ENCODE data around the gene SURF1. TPM values are rescaled to one million over a fixed set of nuclear protein-coding genes. Genes with fewer than 3 reads are reported as not detected.

Gene SURF1
- total RNA-seq, 1 donor from 2014 or later = 43.9 TPM

DNA sequence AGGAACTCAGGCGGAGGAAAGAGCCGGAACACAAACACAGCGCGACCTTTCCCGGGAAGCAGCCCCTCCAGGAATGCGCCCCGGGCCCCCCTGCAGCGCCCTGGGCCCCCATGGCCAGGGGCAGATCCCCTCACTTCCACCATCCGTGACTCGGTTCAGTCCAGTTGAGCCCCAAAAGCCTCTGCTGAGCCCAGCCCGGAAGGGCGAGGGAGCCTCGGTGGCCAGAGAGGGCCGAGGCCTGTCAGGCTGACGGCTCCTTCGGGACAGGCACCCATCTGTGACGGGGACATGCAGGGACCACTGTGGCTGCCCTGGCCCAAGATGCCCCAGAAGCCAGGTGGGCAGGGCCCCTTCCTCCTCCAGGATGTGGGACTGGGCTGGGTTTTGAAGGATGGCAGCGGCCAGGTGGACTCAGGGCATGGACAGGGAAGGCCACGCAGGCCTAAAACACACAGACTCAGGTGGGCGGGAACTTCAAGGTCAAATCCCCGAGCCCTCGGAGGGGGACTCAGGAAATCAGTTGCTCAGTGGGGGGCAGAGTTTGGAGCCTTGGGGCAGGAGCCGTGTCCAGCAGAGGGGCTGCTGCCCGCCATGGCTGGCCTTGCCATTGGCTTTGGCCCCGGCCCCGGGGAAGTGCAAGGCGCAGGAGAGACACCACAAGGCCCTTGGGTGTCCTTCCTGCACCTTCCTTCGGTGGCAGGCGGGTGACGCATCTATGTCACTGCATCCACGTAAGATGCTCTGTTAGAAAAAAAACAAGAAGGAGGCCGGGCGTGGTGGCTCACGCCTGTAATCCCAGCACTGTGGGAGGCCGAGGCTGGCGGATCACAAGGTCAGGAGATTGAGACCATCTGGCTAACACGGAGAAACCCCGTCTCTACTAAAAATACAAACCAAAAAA lies 51.6 kb downstream of the SURF1 start:
- no peak overlapping the region for H3K27ac ChIP-seq
- TF ChIP-seq, protein P1, sequence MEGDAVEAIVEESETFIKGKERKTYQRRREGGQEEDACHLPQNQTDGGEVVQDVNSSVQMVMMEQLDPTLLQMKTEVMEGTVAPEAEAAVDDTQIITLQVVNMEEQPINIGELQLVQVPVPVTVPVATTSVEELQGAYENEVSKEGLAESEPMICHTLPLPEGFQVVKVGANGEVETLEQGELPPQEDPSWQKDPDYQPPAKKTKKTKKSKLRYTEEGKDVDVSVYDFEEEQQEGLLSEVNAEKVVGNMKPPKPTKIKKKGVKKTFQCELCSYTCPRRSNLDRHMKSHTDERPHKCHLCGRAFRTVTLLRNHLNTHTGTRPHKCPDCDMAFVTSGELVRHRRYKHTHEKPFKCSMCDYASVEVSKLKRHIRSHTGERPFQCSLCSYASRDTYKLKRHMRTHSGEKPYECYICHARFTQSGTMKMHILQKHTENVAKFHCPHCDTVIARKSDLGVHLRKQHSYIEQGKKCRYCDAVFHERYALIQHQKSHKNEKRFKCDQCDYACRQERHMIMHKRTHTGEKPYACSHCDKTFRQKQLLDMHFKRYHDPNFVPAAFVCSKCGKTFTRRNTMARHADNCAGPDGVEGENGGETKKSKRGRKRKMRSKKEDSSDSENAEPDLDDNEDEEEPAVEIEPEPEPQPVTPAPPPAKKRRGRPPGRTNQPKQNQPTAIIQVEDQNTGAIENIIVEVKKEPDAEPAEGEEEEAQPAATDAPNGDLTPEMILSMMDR (IDR thresholded peaks at IDR 0.05) = no peak
- intact Hi-C loops (cut with DNase I) = no loop called here
- H3K9me3 ChIP-seq = no peaks in the 10 kb centered on the region
- H3K4me1 ChIP-seq = no peaks in the 10 kb centered on the region
- ATAC-seq (no peak), DNase-seq (no peak)
- no peak overlapping the region for H3K4me3 ChIP-seq
- H3K36me3 ChIP-seq = no peaks in the 10 kb centered on the region
- H3K27me3 ChIP-seq = no peaks in the 10 kb centered on the region

DNA sequence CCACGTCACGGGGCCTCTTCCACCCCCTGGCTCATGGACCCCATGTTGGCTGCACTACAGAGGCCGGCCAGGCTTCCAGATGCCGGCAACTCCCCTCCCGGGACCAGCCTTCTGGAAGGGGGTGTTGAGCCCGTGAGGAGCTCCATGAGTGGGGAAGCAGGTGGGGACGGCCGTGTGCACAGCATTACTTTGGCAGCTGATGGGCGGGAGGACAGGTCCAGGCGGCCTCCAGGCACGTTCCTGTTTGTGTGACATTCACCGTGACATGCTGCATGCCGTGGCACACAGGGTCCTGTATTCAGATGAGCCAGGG lies 52.2 kb downstream of the SURF1 start:
- intact Hi-C loops (cut with DNase I) = no loop called here
- ATAC-seq = no peak

DNA sequence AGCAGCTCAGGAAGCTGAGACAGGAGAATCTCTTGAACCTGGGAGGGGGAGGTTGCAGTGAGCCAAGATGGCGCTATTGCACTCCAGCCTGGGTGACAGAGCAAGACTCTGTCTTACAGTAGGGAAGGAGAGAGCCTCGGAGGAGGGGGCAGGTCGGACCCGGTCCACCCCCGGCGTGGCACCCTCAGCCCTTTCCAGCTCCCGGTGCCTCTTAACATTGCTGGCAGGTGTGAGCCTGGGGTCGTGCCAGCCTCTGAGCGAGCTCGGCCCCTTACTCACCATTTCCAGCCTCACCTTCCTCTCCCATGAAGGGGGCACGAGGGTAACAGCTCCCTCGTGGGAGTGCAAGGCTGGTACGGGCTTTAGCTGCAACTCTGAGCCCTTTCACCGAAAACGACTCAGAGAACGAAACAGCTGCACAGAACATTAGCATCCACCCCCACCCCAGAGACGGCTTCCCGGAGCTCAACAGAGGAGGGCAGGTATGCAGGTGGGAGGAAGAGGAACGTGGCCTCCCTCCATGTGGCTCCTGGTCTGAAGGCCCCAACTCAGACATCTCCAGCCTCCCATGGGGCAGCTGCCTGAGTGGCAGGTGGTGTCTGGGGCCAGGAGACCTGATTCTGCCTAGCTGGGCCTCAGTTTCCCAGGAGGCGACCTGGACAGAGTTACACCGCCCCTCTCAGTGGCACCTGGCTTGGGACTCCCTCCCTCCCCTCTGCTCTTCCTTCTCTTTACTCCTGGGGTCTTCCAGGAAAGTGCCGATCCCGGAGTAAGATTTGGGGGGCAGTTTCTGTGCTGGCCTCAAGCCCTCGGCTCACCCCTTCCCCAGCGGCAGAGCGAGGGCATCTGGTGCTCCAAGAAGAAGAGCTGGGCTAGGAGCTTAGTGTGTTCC lies 52.8 kb downstream of the SURF1 start:
- no peak overlapping the region for H3K27ac ChIP-seq
- intact Hi-C loops (cut with DNase I) = no loop called here

More for the DNA sequence above, 52.2 kb downstream of the SURF1 start:
- H3K27me3 ChIP-seq = no peaks in the 10 kb centered on the region
- TF ChIP-seq, protein P1 (IDR thresholded peaks at IDR 0.05) = no peak
- no peaks in the 10 kb centered on the region for H3K36me3 ChIP-seq
- no peaks in the 10 kb centered on the region for H3K4me1 ChIP-seq
- DNase-seq = no peak
- H3K27ac ChIP-seq = no peak overlapping the region
- no peaks in the 10 kb centered on the region for H3K9me3 ChIP-seq
- no peak overlapping the region for H3K4me3 ChIP-seq

More for the DNA sequence above, 52.8 kb downstream of the SURF1 start:
- no peaks in the 10 kb centered on the region for H3K9me3 ChIP-seq
- no peak overlapping the region for H3K4me3 ChIP-seq
- DNase-seq (no peak), ATAC-seq (no peak)
- TF ChIP-seq, protein P1 (IDR thresholded peaks at IDR 0.05) = no peak
- H3K4me1 ChIP-seq = no peaks in the 10 kb centered on the region
- H3K27me3 ChIP-seq = no peaks in the 10 kb centered on the region
- H3K36me3 ChIP-seq = no peaks in the 10 kb centered on the region

Other genes with a start within 250 kb of the SURF1 start
- gene RALGDS, start 235.2 kb downstream of the SURF1 start, total RNA-seq = 66.3 TPM
- 27.4 TPM for gene GBGT1, start 192.6 kb downstream of the SURF1 start, total RNA-seq
- gene OBP2B, start 147.2 kb downstream of the SURF1 start, total RNA-seq = not detected
- gene ABO, start 81.3 kb downstream of the SURF1 start, total RNA-seq = 16.8 TPM
- gene SURF6, start 20.3 kb downstream of the SURF1 start, total RNA-seq = 15.9 TPM
- 25.8 TPM for gene MED22, start 8.4 kb downstream of the SURF1 start, total RNA-seq
- gene RPL7A, start 8.3 kb downstream of the SURF1 start, total RNA-seq = 1,380 TPM
- 12.0 TPM for gene SURF2, start 63 bp upstream of the SURF1 start, total RNA-seq
- 142 TPM for gene SURF4, start 19.6 kb upstream of the SURF1 start, total RNA-seq
- 1.2 TPM for gene STKLD1, start 19.9 kb upstream of the SURF1 start, total RNA-seq
- 22.6 TPM for gene REXO4, start 61.5 kb upstream of the SURF1 start, total RNA-seq
- 2.0 TPM for gene ADAMTS13, start 65.9 kb upstream of the SURF1 start, total RNA-seq
- gene CACFD1, start 103.5 kb upstream of the SURF1 start, total RNA-seq = 39.8 TPM
- 11.4 TPM for gene SLC2A6, start 122.6 kb upstream of the SURF1 start, total RNA-seq
- not detected for gene MYMK, start 168.5 kb upstream of the SURF1 start, total RNA-seq
- gene ADAMTSL2, start 178.2 kb upstream of the SURF1 start, total RNA-seq = 17.4 TPM